ENCODE measurements around the gene DESI2.

Gene DESI2

GRCh38 chr1:244636488-244637259 lies 16.3 kb upstream of the DESI2 start:
- H3K9me3 ChIP-seq (ENCODE audit: control insufficient read depth, insufficient read depth, low read depth, low read length), result no peaks in the 10 kb centered on the region
- H3K9ac ChIP-seq (ENCODE audit: low read length), result no peak overlapping the region
- peaks cover 5% of the 10 kb centered on the region; the same call in 1 of the 2 replicates for H3K4me1 ChIP-seq (ENCODE audit: control insufficient read depth, insufficient read depth, low read length)
- no peak overlapping the region for H3K27ac ChIP-seq (ENCODE audit: low read depth, low read length)
- H3K27me3 ChIP-seq (ENCODE audit: control insufficient read depth, insufficient read depth, low read length), result no peaks in the 10 kb centered on the region
- no peak overlapping the region for H3K4me3 ChIP-seq (ENCODE audit: low read depth, low read length)
- H3K36me3 ChIP-seq (ENCODE audit: control insufficient read depth, insufficient read depth, low read length), result no peaks in the 10 kb centered on the region

GRCh38 chr1:244639561-244639960 lies 13.4 kb upstream of the DESI2 start:
- no peak overlapping the region for H3K9ac ChIP-seq (ENCODE audit: low read length)
- H3K27ac ChIP-seq (ENCODE audit: low read depth, low read length), result no peak overlapping the region
- no peaks in the 10 kb centered on the region for H3K27me3 ChIP-seq (ENCODE audit: control insufficient read depth, insufficient read depth, low read length)
- peaks cover 5% of the 10 kb centered on the region; the same call in 1 of the 2 replicates for H3K4me1 ChIP-seq (ENCODE audit: control insufficient read depth, insufficient read depth, low read length)
- no peak overlapping the region for H3K4me3 ChIP-seq (ENCODE audit: low read depth, low read length)
- peaks cover 7% of the 10 kb centered on the region; the same call in 1 of the 2 replicates for H3K9me3 ChIP-seq (ENCODE audit: control insufficient read depth, insufficient read depth, low read depth, low read length)
- H3K36me3 ChIP-seq (ENCODE audit: control insufficient read depth, insufficient read depth, low read length), result no peaks in the 10 kb centered on the region

DNA sequence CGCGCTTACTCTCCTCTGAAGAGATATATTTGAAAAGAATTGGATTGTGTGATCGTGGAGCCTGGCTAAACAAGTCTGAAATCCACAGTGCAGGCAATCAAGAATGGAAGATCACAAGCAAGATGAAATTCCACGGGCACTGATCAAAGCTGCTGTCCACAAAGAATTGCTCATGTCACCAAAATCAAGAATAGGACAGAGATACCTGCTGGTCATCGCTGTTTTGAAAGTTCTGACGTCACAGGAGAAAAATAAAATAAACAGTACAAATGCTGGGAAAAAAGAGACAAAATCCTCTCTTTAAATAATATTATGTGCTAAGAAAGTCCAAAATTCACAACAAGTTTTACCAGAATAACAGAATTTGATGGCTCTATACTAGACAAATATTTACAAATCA lies 12.0 kb upstream of the DESI2 start:
- Histone ChIP-seq H3K27me3 (ENCODE audit: control insufficient read depth, insufficient read depth, low read length) (no peaks in the 10 kb centered on the region), H3K27ac (ENCODE audit: low read depth, low read length) (no peak overlapping the region), H3K4me3 (ENCODE audit: low read depth, low read length) (no peak overlapping the region), H3K4me1 (ENCODE audit: control insufficient read depth, insufficient read depth, low read length) (peaks cover 1% of the 10 kb centered on the region; the same call in 1 of the 2 replicates), H3K9ac (ENCODE audit: low read length) (no peak overlapping the region), H3K9me3 (ENCODE audit: control insufficient read depth, insufficient read depth, low read depth, low read length) (peaks cover 7% of the 10 kb centered on the region; the same call in 1 of the 2 replicates), H3K36me3 (ENCODE audit: control insufficient read depth, insufficient read depth, low read length) (no peaks in the 10 kb centered on the region)

DNA sequence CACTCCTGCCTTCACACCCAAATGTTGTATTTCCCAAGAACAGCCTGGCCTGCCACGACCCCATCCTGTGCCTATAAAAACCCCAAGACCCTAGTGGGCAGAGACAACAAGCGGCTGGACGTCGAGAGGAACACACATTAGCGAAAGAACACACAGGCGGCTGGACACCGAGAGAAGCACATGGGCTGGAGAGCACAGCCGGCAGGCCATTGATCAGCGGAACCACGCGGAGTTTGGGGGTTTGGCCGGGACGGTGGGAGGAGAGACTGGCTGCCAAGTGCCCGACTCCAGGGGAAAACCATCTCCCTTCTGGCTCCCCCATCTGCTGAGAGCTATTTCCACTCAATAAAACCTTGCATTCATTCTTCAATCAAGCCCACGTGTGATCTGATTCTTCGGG lies 10.4 kb upstream of the DESI2 start:
- Histone ChIP-seq H3K36me3 (ENCODE audit: control insufficient read depth, insufficient read depth, low read length) (no peaks in the 10 kb centered on the region), H3K27me3 (ENCODE audit: control insufficient read depth, insufficient read depth, low read length) (no peaks in the 10 kb centered on the region), H3K27ac (ENCODE audit: low read depth, low read length) (no peak overlapping the region), H3K9ac (ENCODE audit: low read length) (no peak overlapping the region), H3K4me1 (ENCODE audit: control insufficient read depth, insufficient read depth, low read length) (no peaks in the 10 kb centered on the region), H3K9me3 (ENCODE audit: control insufficient read depth, insufficient read depth, low read depth, low read length) (peaks cover 7% of the 10 kb centered on the region; the same call in 1 of the 2 replicates), H3K4me3 (ENCODE audit: low read depth, low read length) (no peak overlapping the region)

- no peak overlapping the region for H3K4me3 ChIP-seq (ENCODE audit: low read depth, low read length)
- no peak overlapping the region for H3K27ac ChIP-seq (ENCODE audit: low read depth, low read length)
- H3K36me3 ChIP-seq (ENCODE audit: control insufficient read depth, insufficient read depth, low read length), result no peaks in the 10 kb centered on the region
- H3K4me1 ChIP-seq (ENCODE audit: control insufficient read depth, insufficient read depth, low read length), result no peaks in the 10 kb centered on the region
- H3K9me3 ChIP-seq (ENCODE audit: control insufficient read depth, insufficient read depth, low read depth, low read length), result peaks cover 7% of the 10 kb centered on the region; the same call in 1 of the 2 replicates
- no peak overlapping the region for H3K9ac ChIP-seq (ENCODE audit: low read length)
- no peaks in the 10 kb centered on the region for H3K27me3 ChIP-seq (ENCODE audit: control insufficient read depth, insufficient read depth, low read length)
Observed at GRCh38 chr1:244642988-244643387, 9.9 kb upstream of the DESI2 start.

GRCh38 chr1:244645414-244645813 lies 7.5 kb upstream of the DESI2 start:
- H3K9ac ChIP-seq (ENCODE audit: low read length), result no peak overlapping the region
- H3K9me3 ChIP-seq (ENCODE audit: control insufficient read depth, insufficient read depth, low read depth, low read length), result peaks cover 7% of the 10 kb centered on the region; the same call in 1 of the 2 replicates
- H3K4me3 ChIP-seq (ENCODE audit: low read depth, low read length), result no peak overlapping the region
- no peaks in the 10 kb centered on the region for H3K36me3 ChIP-seq (ENCODE audit: control insufficient read depth, insufficient read depth, low read length)
- H3K4me1 ChIP-seq (ENCODE audit: control insufficient read depth, insufficient read depth, low read length), result no peaks in the 10 kb centered on the region
- no peaks in the 10 kb centered on the region for H3K27me3 ChIP-seq (ENCODE audit: control insufficient read depth, insufficient read depth, low read length)
- H3K27ac ChIP-seq (ENCODE audit: low read depth, low read length), result no peak overlapping the region

DNA sequence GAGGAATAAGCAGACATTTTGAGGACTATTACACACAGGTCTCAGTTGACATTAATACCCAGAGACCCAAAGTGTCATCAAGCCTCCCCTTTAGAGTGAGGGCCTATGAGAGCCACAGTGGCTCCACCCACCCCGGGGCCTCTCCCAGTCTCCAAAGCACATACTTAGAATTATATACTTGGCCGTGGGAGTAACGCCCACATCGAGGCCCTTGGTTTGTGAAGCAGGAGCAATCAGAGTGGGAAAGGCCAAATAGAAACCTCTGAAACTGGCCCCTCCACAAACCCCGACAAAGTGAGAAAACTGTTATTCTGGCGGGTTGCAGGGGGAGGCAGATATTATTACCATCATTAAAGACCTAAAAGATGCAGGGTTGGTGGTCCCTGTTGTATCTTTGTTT lies 7.0 kb upstream of the DESI2 start:
- no peaks in the 10 kb centered on the region for H3K36me3 ChIP-seq (ENCODE audit: control insufficient read depth, insufficient read depth, low read length)
- H3K27ac ChIP-seq (ENCODE audit: low read depth, low read length), result no peak overlapping the region
- peaks cover 7% of the 10 kb centered on the region; the same call in 1 of the 2 replicates for H3K9me3 ChIP-seq (ENCODE audit: control insufficient read depth, insufficient read depth, low read depth, low read length)
- no peaks in the 10 kb centered on the region for H3K4me1 ChIP-seq (ENCODE audit: control insufficient read depth, insufficient read depth, low read length)
- H3K27me3 ChIP-seq (ENCODE audit: control insufficient read depth, insufficient read depth, low read length), result no peaks in the 10 kb centered on the region
- H3K4me3 ChIP-seq (ENCODE audit: low read depth, low read length), result no peak overlapping the region
- no peak overlapping the region for H3K9ac ChIP-seq (ENCODE audit: low read length)

DNA sequence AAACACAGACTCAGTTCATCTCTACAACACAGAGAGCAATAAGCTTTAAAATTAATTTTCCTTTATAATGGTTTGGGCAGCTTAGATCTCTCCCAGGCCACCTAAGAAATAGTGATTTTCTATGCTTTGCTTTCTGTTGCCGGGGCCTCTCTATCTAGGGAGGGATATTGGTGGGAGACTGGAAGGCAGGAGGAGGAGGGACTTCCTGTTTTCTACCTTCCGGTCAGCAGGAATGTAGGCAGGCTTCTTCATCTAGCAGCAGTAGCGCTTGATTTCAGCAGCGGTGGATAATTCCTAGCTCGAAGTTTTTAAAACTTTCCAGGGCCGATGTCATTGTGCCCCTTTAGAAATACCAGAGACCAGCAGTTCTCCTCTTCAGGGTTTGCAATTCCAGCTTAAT lies 5.1 kb upstream of the DESI2 start:
- no peaks in the 10 kb centered on the region for H3K36me3 ChIP-seq (ENCODE audit: control insufficient read depth, insufficient read depth, low read length)
- H3K27ac ChIP-seq (ENCODE audit: low read depth, low read length), result no peak overlapping the region
- no peak overlapping the region for H3K9ac ChIP-seq (ENCODE audit: low read length)
- H3K27me3 ChIP-seq (ENCODE audit: control insufficient read depth, insufficient read depth, low read length), result no peaks in the 10 kb centered on the region
- H3K9me3 ChIP-seq (ENCODE audit: control insufficient read depth, insufficient read depth, low read depth, low read length), result peaks cover 7% of the 10 kb centered on the region; the same call in 1 of the 2 replicates
- no peak overlapping the region for H3K4me3 ChIP-seq (ENCODE audit: low read depth, low read length)
- peaks cover 12% of the 10 kb centered on the region for H3K4me1 ChIP-seq (ENCODE audit: control insufficient read depth, insufficient read depth, low read length)

DNA sequence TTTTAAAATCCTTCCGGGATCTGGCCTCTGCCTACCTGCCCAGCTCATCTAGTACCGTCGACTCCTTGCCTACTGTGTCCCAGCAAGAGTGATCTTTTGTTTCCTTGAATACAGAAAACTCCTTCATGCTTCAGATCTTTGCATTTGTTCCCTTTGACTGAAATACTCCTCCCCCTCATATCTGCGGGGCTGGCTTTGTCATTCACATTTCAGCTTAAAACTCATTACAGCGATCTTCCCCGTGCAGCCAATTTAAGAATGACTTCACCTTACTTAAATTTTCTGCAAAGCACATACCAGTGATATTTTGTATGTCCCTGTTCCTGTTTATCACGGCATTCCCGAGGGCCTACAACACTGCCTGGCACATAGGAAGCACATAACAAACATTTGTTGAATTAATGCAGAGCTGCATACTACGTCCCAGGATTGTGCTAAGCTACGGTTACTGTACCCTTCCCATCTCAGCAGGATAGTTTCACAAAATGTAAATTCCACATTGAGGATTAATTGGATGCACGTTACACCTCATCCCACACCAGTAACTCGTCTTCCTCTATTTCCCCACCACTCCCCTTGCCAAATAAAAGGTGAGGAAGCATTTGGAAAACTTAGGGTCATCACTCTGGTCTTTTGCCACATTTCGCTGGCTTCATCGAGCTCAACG lies 837 bp upstream of the DESI2 start:
- no peaks in the 10 kb centered on the region for H3K9me3 ChIP-seq (ENCODE audit: control insufficient read depth, insufficient read depth, low read depth, low read length)
- H3K36me3 ChIP-seq (ENCODE audit: control insufficient read depth, insufficient read depth, low read length), result peaks cover 7% of the 10 kb centered on the region
- peak overlapping the region; percentile 74 for H3K9ac ChIP-seq (ENCODE audit: low read length)
- H3K4me1 ChIP-seq (ENCODE audit: control insufficient read depth, insufficient read depth, low read length), result peaks cover 23% of the 10 kb centered on the region
- H3K27ac ChIP-seq (ENCODE audit: low read depth, low read length), result peak overlapping the region; percentile 13; the same call in 1 of the 2 replicates
- no peaks in the 10 kb centered on the region for H3K27me3 ChIP-seq (ENCODE audit: control insufficient read depth, insufficient read depth, low read length)
- H3K4me3 ChIP-seq (ENCODE audit: low read depth, low read length), result peak overlapping the region; percentile 66

DNA sequence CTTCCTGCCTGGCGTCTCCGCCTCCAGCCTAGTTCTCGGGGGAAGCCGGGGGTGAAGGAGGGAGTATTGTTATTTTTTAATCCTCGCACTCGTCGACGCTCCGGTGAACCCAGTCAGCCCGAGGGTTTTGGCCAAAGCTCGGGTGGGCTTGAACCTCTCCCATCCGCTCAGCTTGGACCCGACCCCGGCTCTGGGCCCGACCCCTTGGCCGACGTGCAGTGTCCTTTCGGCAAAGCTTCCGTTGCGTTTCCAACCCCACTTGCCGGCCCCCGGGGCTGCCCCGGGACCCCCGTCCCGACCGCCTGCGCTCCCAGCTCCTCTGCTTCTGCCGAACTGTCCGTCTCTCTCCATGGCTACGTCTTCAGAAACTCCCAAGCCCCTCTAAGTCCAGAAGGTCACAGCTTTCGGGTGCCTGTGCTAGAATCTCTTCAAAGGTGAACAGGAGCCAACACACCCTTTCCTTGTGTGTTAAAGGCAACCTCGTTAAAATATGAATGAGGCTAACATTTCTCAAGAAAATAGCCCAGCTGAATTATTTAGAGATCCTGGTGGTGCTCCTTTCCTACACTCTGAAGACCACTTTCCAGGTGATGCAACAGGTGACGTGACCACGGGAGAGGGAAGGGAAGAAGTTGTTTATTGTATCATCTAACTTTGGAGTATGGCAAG lies 647 bp downstream of the DESI2 start:
- peaks cover 19% of the 10 kb centered on the region for H3K36me3 ChIP-seq (ENCODE audit: control insufficient read depth, insufficient read depth, low read length)
- H3K9me3 ChIP-seq (ENCODE audit: control insufficient read depth, insufficient read depth, low read depth, low read length), result no peaks in the 10 kb centered on the region
- peaks cover 23% of the 10 kb centered on the region for H3K4me1 ChIP-seq (ENCODE audit: control insufficient read depth, insufficient read depth, low read length)
- H3K27ac ChIP-seq (ENCODE audit: low read depth, low read length), result peak overlapping the region; percentile 85
- H3K9ac ChIP-seq (ENCODE audit: low read length), result peak overlapping the region; percentile 84
- peak overlapping the region; percentile 79 for H3K4me3 ChIP-seq (ENCODE audit: low read depth, low read length)
- H3K27me3 ChIP-seq (ENCODE audit: control insufficient read depth, insufficient read depth, low read length), result no peaks in the 10 kb centered on the region
